Astrocyte of the cerebellum (primary cell): ENCODE results near the gene NDOR1.

Source experiments
- DNase-seq: peaks from one replicate; pipeline ENCODE4 v3.0.0-alpha.2; 2011; ENCODE audit warnings: low read depth
- H3K4me3 ChIP-seq: 2 replicates; pipeline ENCODE4 v1.5.1; 2011; ENCODE audit warnings: mild to moderate bottlenecking, low read depth, low read length, moderate library complexity
- in situ Hi-C: cut with HindIII; loops from 2 replicates; pipeline ENCODE4 v1.10.0; 2017; ENCODE audit warnings: low sequenced_read_pairs
- TF ChIP-seq, protein P1 (sequence below): IDR thresholded peaks from 2 replicates; pipeline ENCODE4 v1.5.1; 2012; ENCODE audit warnings: low read length, low read depth, moderate library complexity, mild to moderate bottlenecking; ENCODE audit errors: missing control alignments

NDOR1 gene

GRCh38 chr9:137164370-137165249 lies 40.9 kb upstream of the NDOR1 start:
- no peak overlapping the region for H3K4me3 ChIP-seq
- DNase-seq: no peak
- in situ Hi-C loops: no loop called here
- TF ChIP-seq, protein P1, sequence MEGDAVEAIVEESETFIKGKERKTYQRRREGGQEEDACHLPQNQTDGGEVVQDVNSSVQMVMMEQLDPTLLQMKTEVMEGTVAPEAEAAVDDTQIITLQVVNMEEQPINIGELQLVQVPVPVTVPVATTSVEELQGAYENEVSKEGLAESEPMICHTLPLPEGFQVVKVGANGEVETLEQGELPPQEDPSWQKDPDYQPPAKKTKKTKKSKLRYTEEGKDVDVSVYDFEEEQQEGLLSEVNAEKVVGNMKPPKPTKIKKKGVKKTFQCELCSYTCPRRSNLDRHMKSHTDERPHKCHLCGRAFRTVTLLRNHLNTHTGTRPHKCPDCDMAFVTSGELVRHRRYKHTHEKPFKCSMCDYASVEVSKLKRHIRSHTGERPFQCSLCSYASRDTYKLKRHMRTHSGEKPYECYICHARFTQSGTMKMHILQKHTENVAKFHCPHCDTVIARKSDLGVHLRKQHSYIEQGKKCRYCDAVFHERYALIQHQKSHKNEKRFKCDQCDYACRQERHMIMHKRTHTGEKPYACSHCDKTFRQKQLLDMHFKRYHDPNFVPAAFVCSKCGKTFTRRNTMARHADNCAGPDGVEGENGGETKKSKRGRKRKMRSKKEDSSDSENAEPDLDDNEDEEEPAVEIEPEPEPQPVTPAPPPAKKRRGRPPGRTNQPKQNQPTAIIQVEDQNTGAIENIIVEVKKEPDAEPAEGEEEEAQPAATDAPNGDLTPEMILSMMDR: no peak

- TF ChIP-seq, protein P1: no peak
- no peak overlapping the region for H3K4me3 ChIP-seq
- in situ Hi-C loops: no loop called here
- no peak for DNase-seq
These were observed 40.2 kb upstream of the NDOR1 start for GRCh38 chr9:137165250-137165836.

DNA sequence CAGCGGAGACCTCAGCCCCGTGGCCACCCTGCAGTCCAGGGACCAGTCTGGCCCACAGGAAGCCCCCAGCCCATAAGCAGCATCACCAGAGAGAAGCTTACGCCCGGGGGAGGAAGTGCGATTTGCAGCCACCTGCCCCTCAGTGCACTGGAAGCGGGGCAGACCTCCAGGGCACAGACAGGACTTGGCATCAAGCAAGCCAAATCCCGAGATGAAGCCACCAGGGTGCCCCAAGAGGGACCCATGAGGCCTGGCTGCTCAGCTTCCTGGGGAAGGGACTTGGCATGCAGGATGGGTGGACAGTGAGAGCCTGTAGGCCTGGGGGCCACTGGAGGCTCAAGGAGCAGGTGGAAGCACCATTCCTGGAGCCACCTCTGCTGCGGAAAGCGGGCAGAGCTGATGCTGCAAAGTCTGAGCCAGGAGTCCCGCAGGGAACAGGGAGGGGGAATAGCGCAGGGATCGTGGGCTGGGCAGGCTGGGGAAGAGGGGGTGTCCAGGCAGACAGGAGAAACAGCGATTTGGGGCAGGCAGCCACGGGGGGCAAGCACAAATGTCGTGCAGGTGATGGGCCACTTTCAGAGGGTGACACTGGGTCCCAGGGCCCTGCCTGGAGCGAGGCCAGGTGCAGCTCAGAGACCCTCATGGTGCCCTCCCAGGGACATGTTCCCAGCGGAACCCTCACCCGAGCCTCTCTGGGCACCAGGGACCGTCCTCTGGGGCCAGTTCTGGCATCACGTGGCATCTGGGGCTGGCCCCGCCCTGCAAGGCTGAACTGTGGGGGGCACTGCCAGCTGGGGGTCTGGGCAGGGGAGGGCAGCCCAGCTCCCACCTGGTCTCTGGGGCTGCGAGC lies 38.9 kb upstream of the NDOR1 start:
- DNase-seq: no peak
- H3K4me3 ChIP-seq: no peak overlapping the region
- in situ Hi-C loops: no loop called here
- TF ChIP-seq, protein P1: no peak

GRCh38 chr9:137167277-137167746 lies 38.2 kb upstream of the NDOR1 start:
- no peak for DNase-seq
- TF ChIP-seq, protein P1: no peak
- in situ Hi-C loops: no loop called here
- H3K4me3 ChIP-seq: no peak overlapping the region

- in situ Hi-C loops: no loop called here
- no peak for DNase-seq
These were observed 37.5 kb upstream of the NDOR1 start for GRCh38 chr9:137167747-137168572.

More at GRCh38 chr9:137167747-137168572, 37.5 kb upstream of the NDOR1 start:
- TF ChIP-seq, protein P1: no peak
- H3K4me3 ChIP-seq: no peak overlapping the region
